ENCODE data around the gene PHYHIPL.

The PHYHIPL gene

GRCh38 chr10:59257224-59257623, 80.8 kb downstream of the PHYHIPL start:
- DNase-seq (ENCODE audit: low spot score): no peak

- DNase-seq (ENCODE audit: low spot score): no peak
Measured at GRCh38 chr10:59258890-59259289, 82.4 kb downstream of the PHYHIPL start.

- DNase-seq (ENCODE audit: low spot score): no peak
Measured at GRCh38 chr10:59265141-59265540, 88.7 kb downstream of the PHYHIPL start.

- no peak for DNase-seq (ENCODE audit: low spot score)
Measured at GRCh38 chr10:59266321-59266720, 89.9 kb downstream of the PHYHIPL start.

- DNase-seq (ENCODE audit: low spot score): no peak
Measured at GRCh38 chr10:59268460-59268859, 92.0 kb downstream of the PHYHIPL start.

- no peak for DNase-seq (ENCODE audit: low spot score)
Measured at GRCh38 chr10:59269651-59270050, 93.2 kb downstream of the PHYHIPL start.

GRCh38 chr10:59270492-59270891, 94.0 kb downstream of the PHYHIPL start:
- no peak for DNase-seq (ENCODE audit: low spot score)

GRCh38 chr10:59271160-59271559, 94.7 kb downstream of the PHYHIPL start:
- no peak for DNase-seq (ENCODE audit: low spot score)

GRCh38 chr10:59272061-59272460, 95.6 kb downstream of the PHYHIPL start:
- no peak for DNase-seq (ENCODE audit: low spot score)

- DNase-seq (ENCODE audit: low spot score): no peak
Measured at GRCh38 chr10:59273445-59273844, 97.0 kb downstream of the PHYHIPL start.

- no peak for DNase-seq (ENCODE audit: low spot score)
Measured at GRCh38 chr10:59276133-59276532, 99.7 kb downstream of the PHYHIPL start.

GRCh38 chr10:59276919-59277318, 100.5 kb downstream of the PHYHIPL start:
- no peak for DNase-seq (ENCODE audit: low spot score)

GRCh38 chr10:59279476-59279875, 103.0 kb downstream of the PHYHIPL start:
- no peak for DNase-seq (ENCODE audit: low spot score)

- DNase-seq (ENCODE audit: low spot score): no peak
Measured at GRCh38 chr10:59279991-59280505, 103.6 kb downstream of the PHYHIPL start.

- DNase-seq (ENCODE audit: low spot score): no peak
Measured at GRCh38 chr10:59281861-59282260, 105.4 kb downstream of the PHYHIPL start.

- no peak for DNase-seq (ENCODE audit: low spot score)
Measured at GRCh38 chr10:59283456-59284091, 107.1 kb downstream of the PHYHIPL start.

- DNase-seq (ENCODE audit: low spot score): no peak
Measured at GRCh38 chr10:59284118-59284975, 107.9 kb downstream of the PHYHIPL start.

- no peak for DNase-seq (ENCODE audit: low spot score)
Measured at GRCh38 chr10:59285073-59285472, 108.6 kb downstream of the PHYHIPL start.

GRCh38 chr10:59285848-59286247, 109.4 kb downstream of the PHYHIPL start:
- DNase-seq (ENCODE audit: low spot score): no peak

GRCh38 chr10:59287587-59288255, 111.3 kb downstream of the PHYHIPL start:
- DNase-seq (ENCODE audit: low spot score): no peak

- no peak for DNase-seq (ENCODE audit: low spot score)
Measured at GRCh38 chr10:59289853-59290252, 113.4 kb downstream of the PHYHIPL start.

GRCh38 chr10:59290448-59290847, 114.0 kb downstream of the PHYHIPL start:
- peak; percentile 39 for DNase-seq (ENCODE audit: low spot score)
